Midbrain (tissue), 1 donor: Measurements from ENCODE around the gene ACTR3.
A peak's percentile ranks its signal among the peaks of the same experiment; 100 is the strongest.

ENCODE experiments used
- DNase-seq: peaks from one replicate; lab custom pipeline; 2025; lab: John Stamatoyannopoulos, UW

ACTR3 gene

DNA sequence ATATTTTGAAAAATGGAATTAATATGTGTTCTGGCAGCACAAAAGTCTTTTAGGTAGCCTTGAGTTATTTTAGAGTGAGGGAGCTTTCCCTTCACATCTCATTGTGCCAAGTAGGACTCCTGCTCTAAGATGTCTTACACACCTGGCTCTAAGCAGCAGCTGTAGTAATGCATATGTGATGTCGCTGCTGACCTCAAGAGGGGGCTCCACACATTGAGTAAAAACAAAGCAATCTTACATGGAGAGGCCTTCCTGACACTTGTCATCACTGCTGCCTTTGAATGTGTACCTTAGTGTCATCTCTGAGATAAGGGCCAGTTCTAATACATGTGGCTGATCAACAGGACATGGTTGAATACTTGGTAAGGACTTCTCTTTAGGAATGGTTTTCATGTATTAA is 75.8 kb downstream of the ACTR3 start:
- DNase-seq: peak; percentile 18

DNA sequence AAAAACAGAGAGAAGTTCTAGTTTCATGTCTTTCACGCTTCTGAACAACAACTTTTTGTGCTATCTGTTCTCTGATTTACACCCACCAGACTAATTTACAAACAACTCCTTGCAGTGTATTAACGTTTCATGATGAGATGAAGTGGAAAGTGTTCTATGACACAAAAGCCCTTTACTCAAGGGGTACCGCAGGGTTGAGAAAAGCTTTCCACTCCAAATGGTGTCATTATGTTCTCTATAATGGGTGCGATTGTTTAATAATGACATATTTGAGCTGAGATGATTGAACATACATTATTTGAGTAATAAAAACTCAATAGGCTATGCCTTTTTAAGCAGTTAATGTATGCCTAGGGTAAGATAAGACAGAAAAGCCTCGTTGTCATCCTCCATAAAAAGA is 76.3 kb downstream of the ACTR3 start:
- DNase-seq: no peak

DNA sequence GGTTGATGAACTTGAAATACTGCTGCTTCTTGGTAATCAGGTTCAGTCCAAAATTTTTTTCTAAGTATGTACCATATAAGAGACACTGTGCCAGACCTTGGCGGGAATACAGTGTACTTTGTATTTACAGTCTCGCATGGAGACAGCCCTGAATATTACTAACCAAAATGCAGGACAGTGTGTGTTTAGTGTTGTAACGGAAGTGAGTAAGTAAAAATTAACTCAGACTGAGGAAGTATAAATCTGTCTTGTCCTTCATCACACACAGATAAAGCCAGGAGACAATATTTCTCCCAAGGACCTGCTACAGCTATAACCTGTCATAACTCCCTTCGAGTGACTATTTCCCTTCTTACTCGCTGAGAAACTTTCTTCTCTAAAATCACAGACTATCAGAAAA is 76.9 kb downstream of the ACTR3 start:
- no peak for DNase-seq

DNA sequence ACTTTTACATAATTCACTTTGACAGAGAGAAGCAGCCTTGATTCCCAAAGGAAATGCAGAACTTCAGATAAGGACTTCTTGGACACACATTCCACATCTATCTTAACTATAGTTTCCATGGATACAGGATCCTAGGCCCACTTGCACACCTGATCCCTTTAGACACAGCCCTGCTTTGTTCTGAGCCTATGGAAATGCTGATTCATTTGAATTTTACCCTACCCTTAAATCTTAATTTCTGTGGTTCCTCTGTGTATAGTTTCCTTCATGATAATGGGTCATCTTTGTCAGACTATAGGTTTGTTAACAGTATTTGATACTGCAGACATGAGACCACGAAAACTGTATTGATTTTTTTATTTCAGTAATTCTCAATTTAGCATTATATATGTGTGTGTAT is 77.4 kb downstream of the ACTR3 start:
- DNase-seq: no peak

DNA sequence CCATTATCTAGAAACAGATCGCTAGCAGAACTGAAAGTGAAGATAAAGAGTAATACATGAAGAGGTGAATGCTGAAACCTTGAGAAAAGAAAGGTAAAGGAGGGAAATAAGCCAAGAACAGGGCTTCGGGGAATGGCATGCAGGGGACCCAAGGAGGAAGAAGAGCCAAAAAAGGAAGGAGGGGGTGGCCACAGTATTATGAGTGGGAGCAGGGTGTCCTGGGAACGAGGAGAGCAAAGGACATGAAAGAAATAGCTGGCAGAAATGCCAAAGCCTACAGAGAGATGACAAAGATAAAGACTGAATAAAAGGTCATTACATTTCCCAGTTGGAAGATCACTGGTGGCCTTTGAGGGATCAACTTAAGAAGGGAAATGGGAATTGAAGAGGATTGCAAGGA is 82.9 kb downstream of the ACTR3 start:
- DNase-seq: no peak

DNA sequence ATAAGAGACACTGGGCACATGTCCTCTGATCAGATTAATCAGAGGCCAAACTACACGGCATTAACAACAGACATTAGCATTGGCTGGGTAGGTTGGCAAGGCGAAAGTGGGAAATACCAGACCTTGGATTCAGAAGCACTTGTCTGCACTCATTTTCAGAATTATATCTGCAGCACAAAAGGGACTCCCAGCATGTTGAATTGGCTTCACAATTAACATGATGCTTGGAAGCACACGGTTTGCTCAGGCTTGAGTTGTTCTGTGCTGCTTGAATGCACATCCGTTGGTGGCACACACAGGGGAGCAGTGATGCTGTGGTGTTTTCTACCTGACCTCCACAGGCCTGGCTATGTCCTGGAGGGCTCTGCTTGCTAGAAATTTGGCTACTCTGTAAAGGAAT is 83.9 kb downstream of the ACTR3 start:
- no peak for DNase-seq

DNA sequence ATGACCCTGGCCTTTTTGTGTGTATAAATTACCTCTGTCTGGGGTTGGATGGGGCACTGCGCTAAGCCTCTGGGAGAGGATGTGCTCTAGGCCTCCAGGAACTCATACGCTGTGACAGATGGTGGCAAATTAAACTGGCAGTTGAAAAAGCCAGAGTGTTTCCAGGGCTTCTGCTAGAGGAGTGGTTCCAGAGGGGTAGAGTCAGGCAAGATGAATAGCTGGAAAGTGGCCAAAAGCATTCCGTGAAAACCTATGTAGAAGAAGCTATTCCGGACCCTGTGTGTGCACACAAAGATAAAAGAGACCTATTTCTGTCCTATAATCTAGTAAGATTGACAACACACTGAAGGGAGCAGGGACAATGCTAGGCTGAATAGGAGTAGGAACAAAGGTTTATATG is 84.8 kb downstream of the ACTR3 start:
- DNase-seq: no peak

DNA sequence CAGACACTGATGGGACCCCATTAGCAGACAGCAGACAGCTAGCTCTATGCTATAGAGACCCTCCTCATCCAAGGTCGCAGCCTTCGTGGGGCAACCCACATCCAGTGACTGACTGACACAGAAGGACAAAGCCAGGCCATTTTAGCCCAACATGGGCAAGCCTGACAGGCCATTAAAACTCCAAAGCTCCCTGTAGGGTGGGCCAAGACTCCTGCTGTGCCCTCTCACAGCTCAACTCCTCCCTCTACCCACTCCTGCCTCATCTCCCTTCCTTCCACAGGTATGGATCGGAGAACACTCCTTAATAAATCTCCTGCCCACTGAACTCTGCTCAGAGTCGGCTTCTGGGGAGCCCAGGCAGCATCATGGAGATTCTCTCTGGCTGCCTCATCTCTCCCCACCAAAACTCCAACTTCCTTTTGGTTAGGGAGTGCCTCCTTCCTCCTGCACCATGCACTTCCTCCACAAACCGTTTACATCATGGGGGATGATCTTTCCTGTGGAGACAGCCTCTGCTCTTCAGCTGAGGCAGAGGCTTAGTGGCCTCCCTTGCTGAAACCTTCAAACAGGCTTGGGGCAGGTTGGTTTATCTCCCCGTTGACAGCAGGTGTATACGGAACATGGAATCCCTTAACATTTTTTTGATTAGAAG is 86.5 kb downstream of the ACTR3 start:
- DNase-seq: no peak

DNA sequence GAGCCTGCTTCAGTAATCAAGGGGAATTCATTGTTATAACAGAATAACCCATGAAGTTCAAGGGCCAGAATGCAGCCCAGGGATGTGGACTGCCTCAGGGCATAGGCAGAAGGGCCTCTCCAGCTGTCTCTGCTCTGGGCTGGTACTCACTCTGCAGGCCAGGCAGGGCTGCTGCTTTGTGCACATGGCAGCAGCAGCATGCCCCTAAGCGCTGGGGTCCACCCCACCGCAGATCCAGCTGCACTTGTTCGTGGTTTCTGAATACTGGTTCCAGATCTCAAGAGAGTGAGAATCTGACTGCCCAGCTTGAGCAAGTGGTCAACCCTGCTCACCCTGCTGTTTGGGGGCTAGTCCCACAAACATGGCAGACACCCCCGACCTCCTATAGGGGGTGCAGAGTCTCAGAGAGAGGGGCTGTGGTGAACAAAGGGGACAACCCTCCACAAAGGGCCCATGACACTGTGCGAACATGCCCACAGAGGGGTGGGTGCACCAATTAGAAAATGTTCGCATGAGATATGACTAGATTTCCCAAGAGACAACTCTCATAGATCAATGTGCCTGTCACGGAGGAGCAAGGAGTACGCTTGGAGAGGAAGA is 87.3 kb downstream of the ACTR3 start:
- no peak for DNase-seq

DNA sequence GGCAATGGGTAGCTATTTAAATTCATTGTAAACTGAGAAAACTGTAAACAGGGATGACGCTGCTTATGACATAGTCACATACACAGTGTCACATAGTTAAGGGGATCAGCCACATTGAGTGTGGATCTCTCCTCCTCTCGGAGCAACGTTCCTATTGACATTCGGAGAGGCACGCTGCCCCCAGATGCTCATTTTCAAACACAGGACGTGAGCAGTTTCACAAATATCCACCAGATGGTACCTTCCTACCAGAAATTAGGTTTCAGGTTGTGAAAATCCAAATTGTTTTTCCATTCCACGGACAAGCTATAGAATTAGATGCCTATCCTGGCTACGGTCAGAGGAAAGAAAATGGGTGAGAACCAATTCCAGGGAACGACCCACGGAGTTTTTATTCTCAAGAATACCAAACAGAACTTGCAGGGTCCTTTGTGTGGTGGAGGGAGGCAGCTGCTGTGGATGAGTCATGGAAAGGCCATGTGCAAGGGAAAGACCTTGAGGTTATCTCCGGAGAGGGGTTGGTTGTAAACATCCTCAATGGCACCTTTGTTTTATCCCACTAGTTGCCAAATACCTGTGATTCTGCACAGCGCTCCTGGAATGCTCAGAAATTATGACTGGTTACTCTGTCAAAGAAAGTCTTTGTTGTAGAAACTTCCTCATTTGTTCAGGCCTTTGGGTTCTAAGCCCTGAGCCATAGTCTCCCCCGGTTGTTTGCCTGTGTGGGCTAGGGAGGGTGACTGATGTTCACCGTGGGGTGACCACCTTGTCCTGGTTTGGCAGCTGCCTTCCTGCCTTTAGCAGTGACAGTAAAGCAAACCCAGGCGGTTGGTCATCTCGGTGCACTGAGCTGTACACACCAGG is 88.0 kb downstream of the ACTR3 start:
- DNase-seq: peak; percentile 34

DNA sequence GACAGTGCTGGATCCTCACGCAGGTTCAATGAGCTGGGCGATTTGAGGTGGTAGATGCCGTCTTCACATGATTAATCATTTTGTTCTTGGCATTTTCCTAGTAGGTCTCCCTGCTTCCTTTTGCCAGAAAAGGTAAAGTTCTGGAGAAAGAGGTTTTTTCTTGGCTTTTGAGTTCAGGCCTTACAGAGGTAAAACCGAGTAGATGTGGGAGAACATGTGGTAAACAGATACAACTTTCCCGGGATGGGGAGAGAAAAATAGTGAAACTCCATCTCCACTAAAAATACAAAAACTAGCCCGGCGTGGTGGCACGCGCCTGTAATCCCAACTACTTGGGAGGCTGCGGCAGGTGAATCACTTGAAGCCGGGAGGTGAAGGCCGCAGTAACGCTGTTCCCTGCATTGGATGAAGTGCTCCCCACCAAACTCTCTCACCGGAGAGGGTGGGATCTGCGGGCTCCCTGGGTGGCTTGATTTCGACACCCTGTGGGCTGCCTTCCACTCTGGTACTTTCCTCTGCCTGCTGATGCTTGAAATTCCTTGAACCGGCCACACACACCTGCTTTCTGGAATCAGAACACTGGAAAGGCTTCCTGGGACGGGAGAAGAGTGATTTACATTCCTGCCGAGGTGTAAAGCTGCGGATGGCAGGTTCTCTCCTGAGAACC is 88.8 kb downstream of the ACTR3 start:
- no peak for DNase-seq

DNA sequence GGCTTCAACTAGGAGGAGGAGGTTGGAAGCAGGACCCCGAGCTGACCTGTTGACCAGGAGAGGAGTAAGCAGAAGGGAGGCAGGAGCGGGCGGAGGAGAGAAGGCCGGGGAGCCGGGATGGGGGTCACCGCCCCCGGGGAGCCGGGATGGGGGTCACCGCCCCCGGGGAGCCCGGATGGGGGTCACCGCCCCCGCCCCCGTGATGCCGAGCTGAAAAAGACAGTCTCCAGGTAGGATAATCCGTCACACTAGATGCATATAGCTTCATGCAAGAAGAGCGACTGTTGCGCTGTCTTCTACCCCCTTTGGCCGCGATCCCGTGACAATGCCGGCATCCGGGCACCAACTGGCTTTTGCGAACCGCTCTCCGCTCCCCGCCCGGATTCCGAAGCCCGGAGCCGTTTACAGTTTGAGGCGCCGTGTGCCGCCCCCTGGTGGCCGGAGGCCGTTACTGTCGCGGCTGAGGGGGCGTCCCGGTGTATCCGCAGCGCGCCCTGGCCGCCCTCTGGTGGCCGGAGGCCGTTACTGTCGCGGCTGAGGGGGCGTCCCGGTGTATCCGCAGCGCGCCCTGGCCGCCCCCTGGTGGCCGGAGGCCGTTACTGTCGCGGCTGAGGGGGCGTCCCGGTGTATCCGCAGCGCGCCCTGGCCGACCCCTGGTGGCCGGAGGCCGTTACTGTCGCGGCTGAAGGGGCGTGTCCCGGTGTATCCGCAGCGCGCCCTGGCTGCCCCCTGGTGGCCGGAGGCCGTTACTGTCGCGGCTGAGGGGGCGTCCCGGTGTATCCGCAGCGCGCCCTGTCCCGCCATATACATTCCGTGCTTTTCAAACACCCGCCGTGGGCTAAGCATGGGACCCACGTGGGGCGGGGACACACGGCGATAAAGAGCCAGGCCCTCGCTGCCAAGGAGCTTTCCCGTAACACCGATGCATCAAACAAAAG is 89.6 kb downstream of the ACTR3 start:
- no peak for DNase-seq

DNA sequence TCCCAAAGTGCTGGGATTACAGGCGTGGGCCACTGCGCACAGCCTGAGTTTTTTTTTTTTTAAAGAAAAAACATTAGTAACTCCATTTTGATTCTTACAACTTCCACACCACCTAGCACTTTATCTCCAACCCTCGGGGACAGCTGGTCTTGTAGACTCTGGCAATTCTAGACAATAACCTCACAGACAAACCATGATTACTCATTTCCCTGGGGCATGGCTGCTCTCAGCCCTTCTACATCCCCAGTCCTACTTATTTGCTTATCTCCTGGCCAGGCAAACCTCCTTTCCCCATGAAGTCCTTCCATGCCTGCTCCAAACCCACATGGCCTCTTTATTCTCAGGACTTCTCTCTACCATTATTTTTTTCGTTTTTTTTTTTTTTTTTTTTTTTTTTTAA is 91.1 kb downstream of the ACTR3 start:
- DNase-seq: no peak

DNA sequence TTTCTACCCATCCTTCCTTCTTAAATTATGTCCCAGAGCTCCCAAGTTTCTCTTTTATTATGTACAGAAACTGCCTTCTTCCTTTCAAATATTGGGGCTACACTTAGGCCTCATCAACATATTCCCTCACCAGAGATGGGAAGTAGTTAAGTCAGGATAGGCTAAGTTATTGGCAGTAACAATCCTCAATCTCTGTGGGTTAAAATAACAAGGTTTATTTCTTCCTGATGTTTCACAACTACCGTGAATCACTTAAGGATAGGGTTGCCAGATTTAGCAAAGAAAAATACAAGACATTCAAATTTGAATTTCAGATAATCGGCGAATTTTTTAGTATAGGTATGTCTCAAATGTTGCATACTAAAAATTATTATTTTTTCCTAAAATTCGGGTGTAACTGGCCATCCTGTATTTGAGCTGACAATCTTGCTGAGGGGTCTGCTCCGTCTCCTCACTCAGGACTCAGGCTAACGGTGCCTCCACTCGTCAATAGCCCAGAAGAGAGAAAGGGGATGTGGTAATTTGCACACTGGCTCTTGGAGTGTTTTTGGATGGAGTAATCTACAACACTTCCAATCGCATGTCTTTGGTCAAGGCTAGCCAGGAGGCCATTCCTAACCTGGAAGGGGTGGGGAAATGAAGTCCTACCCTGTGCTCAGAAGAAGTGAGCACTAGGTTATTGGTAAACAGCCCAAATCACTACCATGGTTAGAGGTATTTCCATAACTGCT is 91.7 kb downstream of the ACTR3 start:
- DNase-seq: no peak

DNA sequence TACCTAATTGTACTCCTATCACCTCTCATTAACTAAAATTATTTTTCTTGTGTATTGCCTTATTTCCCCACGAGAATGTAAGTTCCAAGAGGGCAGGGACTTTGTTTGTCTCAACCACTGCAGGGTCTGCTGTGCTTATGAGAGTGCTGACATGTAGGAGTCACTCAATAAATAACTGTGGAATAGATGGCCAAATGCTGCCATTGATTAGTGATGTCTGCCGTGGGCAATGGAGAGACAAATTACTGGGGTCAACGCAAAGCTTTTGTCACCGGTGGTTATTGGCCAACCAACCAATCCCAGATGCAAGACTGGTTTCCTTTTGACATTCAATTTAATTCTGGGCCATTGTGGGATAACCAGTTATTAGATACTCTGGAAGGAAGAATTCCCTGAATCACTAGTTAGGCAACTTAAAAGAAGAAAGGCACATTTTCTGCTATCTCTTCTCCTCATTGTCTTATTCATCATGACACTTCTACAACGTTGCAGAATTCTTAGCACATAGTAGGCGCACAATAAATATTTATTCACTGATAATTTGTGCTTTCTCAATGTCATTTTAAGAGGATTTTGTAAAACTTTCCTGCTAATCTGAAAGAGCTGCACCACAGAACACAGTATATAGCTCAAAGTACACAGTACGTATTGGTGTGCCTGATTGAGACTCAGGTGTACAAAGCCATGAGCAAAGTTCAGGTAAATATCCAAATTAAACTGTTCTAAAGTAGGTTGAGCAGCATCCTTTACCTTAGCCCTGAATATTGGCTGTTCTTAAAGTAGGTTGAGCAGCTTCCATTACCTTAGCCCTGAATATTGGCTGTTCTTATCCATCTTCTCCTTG is 95.9 kb downstream of the ACTR3 start:
- DNase-seq: no peak

DNA sequence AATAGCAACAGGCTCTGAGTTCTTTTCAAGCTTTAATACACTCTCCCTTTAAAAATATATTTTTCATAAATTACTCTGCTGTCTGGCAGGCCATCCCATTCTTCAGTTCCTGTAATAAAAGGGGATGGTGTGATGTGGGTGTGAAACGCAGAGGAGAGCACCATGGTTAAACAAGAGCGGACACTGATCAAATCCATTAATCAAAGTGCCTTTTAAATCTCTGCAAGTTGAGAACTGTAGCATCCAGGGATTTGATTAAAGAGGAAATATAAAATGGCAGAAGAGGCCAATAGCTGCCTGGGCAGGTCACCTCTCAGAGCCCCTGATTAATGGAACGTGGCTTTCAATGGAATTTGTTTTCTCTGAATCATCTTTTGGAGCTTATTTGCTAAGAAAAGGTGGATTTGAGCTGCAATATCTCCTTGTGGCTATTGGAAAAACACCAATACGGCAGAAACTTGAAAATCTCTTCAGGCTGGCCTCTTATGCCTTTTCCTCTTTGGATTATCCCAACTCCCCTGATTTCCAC is 96.9 kb downstream of the ACTR3 start:
- DNase-seq: no peak

DNA sequence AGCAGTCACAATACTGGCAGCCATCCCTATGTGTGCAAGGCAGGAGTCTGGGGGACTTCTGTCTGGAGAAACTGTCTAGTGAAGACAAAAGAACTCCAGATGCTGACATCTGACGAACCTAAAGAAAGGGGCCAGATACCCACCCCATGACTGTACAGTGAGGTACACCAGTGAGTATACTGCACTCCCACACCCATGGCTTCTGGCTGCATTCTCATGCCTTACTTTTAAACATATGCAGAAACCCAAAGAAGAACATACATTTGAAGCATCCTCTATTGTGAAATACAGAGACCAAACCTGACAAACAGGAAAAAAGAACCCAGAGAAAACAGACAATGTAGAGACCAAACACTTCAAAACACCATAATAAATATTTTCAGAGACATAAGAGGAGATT is 102.2 kb downstream of the ACTR3 start:
- no peak for DNase-seq

DNA sequence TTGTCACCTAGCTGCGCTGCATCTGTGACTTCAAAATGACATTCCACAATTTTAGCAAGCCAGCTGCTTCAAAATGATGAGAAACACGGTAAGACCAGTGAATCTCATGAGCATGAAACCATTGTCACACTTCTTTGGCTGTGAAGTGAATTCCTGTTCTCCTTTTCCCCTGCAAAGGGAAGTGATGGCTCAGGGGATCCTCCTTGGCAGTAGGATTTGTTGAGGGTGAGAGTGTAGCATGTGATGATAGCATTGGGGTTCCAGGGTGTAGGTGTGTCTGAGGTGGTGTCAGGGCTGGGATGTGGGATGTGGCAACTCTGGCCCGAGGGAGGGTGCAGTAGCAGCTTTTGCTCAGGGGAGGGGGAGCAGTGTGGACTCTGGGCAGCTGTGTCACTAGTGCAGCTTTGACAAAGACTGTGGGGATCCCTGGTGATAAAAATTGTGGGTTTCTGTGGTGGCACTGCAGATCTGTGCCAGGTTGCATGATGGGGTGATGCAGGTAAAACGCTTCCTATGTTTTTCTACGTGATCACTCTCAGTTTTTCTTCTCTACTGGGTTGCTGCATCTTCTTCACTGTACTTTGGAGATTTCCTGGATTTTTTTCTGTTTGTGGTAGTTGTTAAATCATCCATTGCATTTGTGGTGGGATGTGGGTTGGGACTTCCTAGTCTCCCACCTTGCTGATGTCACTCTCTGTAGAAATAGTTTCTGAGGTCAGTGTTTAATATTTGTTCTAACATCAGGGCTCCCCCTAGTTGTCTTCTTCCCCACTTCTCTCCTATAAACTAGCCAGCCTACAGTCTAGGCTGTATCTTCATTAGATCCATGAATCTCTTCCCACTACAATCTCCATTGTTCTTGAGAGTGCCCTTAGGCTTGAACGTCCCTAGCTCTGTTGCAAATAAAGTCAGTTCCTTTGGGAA is 107.0 kb downstream of the ACTR3 start:
- DNase-seq: no peak

DNA sequence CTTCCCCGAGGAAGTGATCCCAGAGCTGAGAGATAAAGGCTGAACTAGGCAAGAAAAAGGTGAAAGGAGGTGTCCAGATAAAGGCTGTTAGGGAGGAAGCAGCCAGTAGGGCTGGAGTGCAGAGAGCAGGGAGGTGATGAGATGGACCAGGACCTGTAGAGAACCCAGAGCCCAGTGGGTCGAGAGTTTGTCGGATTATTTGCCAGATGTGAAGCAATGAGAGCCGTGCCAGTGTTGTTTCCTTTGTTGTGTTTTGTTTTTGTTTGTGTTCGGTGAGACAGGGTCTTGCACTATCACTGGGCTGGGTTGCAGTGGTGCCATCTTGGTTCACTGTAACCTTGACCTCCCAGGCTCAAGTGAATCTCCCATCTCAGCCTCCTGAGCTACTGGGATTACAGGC is 111.3 kb downstream of the ACTR3 start:
- no peak for DNase-seq
